DMS79 (cell line): ENCODE data around the gene OTC.

Experiments used
- DNase-seq: peaks from one replicate; lab custom pipeline; 2025; lab: John Stamatoyannopoulos, UW

The OTC gene

DNA sequence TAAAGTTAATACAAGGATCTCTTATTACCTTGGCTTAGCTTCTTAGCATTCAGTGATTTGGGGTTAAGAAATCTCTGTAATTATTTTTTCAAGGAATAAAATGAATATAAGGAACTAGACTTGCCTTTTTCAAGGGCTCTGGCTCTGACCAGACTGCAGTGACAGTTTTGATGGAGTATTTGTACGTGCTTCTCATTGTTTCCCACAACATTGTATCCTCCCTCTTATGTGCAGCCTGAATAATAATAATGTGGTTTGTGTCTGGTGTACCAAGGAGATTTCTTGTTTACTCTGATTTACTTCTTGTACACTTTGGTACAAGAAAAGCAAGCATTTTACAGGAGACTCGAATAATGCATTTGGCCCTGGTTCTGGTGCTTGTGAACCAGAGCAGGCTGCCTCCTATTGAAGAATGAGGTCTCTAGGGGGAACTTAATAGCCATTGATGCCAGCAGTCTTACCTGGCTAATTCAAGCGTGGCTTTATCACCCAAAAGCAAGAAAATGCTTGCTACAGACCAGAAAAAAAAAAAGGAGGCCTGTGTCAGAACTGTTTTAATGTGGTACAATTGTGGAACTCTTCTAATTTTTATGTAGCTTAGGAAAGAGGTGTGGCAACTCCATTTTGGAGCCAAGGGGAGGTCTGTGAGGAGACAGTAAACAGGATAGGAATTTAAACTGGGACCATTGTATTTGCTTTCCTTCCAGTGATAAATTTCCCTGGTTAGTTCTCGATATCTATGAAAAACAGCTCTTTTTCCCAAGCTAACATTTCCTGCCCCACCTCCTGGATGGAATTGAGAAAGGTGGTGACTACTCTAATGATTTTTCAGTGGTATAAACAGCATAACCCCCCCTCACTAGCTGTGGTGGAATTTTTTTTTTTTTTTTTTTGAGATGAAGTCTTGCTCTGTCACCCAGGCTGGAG lies 5.6 kb downstream of the OTC start:
- peak; percentile 65 for DNase-seq

- DNase-seq, result no peak
Measured at GRCh38 chrX:38363046-38363445, 10.6 kb downstream of the OTC start.

DNA sequence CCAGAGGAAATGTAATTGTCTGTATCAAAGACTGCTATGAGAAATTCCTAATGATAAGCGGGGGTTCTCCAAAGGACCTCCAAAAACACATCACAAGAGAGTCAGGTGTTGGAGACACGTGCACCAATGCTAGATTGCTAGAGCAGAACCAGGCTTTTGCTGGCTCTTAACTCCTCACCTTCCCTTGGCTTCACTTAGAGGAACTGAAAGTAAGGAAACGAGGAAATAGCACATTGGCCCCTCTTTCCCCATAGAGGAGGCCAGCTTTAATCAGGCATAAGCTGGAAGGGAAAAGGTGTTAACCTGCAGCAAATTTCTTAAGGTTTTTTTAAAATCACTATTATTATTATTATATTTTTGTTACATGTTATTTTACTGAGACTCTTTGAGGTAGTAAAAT lies 13.6 kb downstream of the OTC start:
- no peak for DNase-seq

DNA sequence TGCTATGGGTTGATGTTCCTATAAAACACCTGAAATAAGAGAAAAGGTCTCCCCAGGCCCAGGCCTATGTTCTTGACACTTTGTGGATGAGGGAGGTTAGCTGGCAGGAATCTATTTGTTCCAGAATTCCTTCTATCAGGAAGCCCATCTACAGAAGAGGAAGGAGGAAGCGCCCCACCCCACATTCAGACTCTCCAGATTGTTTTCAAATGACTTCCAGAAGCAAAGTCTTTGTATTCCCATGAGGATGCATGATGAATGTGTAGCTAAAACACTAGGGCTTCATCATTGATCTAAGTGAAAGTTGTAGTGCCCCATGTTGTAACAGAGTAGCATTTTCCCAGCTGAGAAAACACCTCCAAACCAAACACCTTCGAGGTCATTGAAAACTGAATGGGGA lies 16.4 kb downstream of the OTC start:
- no peak for DNase-seq

- no peak for DNase-seq
Measured at GRCh38 chrX:38371641-38372040, 19.2 kb downstream of the OTC start.

DNA sequence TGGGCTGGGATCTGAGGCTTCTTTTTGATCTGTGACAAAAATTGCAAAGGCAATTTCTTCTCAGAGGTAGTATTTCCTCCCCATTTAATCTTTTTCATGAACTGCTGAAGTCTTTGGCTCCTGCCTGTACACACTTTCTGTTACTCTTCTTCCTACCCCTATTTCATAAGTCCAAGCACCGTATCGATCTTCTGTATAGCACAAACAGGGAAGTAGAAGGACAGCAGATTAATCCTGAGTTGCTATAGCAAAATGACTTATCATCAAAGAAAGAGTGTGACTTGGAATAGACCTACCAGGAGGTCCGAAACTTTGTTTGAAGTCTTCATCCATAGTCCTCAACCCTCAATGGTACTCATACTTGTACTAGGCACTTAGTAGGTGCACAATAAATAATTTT lies 22.0 kb downstream of the OTC start:
- no peak for DNase-seq

DNA sequence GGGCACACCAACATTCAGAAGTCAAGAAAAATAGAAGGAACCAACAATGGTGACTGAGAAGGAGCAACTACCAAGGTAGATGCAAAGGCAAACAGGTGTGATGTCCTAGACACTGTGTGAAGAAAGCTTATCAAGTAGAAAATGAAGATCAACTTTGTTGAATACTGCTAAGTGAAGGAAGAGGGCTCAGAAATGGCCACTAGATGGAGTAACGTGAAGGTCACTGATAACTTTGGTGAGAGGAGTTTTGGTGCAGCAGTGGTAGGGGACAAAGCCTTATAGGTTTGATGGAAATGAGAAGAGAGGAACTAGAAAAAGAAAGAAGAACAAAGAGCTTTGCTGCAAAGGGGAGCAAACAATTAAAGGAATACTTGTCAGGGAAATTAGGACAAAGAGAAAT lies 23.5 kb downstream of the OTC start:
- no peak for DNase-seq

DNA sequence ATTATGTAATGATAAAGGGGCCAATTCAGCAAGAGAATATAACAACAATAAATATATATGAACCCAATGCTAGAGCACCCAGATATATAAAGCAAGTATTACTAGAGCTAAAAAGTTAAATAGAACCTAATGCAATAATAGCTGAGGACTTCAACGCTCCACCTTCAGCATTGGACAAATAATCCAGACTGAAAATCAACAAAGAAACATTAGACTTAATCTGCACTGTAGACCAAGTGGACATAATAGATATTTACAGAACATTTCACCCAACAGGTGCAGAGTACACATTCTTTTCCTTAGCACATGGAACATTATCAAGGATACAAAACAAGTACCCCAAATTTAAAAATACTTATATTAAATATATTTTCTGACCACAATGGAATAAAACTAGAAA lies 24.3 kb downstream of the OTC start:
- DNase-seq, result no peak

- DNase-seq, result no peak
Measured at GRCh38 chrX:38379088-38379487, 26.7 kb downstream of the OTC start.

DNA sequence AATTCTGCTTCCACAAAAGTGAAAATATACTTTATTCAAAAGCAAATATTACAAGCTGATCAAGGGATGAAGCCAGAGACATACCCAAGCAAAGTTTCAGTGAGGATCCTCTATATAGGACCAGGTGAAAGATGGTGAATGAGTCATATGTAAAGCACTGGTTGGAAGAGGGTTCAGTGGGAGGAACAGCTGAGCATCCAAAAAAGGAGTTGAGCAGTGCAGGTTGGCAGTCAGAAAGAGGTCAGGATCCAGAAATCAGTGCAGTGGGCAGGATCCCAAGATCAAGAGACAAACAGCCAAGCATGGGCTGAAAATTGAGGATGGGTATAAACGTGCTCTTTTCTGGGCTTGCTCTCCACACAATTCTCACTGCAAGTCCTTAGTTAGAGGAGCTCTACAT lies 30.3 kb downstream of the OTC start:
- DNase-seq, result no peak

GRCh38 chrX:38400389-38400910 lies 48.0 kb downstream of the OTC start:
- DNase-seq, result no peak

GRCh38 chrX:38402118-38402517 lies 49.7 kb downstream of the OTC start:
- no peak for DNase-seq

GRCh38 chrX:38403834-38404233 lies 51.4 kb downstream of the OTC start:
- no peak for DNase-seq

- no peak for DNase-seq
Measured at GRCh38 chrX:38407126-38407525, 54.7 kb downstream of the OTC start.

GRCh38 chrX:38409289-38409688 lies 56.9 kb downstream of the OTC start:
- DNase-seq, result no peak

- no peak for DNase-seq
Measured at GRCh38 chrX:38426785-38427184, 74.4 kb downstream of the OTC start.

DNA sequence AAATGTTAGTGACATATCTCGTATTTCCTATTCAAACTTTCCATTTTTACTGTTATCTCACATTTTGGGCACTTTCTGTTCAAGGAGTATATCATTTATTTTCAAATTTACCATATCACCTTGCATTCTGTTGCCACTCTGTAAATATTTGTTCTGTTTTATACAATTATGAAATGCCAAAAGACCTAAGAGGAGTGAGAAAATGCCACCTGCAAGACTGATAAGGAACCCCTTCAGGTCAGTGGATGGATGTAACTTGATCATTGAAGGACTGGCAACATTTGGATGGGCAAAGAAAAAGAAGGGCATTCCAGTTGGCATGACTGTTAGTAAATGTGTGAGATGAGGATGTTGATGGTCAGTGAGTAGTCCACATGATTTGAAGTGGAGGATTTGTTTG lies 79.1 kb downstream of the OTC start:
- no peak for DNase-seq

- no peak for DNase-seq
Measured at GRCh38 chrX:38435130-38435529, 82.7 kb downstream of the OTC start.

DNA sequence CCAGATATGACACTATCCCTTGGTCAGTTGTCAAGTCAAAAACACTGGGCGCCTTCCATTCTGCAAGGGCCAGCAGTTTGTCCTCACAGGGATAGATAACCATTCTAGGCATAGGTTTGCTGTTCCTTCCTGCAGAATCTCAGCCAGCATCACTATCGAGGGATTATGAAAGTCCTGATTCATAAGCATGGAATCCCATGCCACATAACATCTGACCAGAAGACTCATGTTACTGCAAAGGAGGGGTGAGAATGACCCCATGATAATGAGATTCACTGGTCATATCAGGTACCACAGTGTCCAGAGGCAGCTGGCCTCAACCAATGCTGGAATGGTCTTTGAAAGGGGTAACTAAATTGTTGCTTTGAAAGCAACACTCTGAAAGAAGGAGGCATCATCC lies 84.7 kb downstream of the OTC start:
- no peak for DNase-seq

DNA sequence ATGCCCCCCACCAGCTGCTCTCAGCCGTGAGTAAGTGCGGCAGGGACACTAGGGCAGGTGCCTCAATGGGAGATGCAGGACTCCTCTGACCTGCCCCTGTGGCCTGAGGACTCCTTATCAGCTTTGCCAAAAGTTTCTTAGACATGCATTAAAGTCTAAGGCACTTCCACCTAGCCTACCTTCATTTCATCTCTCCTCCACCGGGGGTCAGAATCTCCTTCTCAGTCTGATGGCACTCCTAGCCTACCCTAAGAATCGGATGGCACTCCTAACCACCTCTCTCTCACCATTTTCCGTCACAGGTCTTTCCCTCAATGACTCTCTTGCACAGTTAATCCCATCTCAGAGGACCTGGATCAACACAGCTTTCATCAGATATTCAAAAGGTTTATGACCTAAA lies 85.9 kb downstream of the OTC start:
- no peak for DNase-seq

DNA sequence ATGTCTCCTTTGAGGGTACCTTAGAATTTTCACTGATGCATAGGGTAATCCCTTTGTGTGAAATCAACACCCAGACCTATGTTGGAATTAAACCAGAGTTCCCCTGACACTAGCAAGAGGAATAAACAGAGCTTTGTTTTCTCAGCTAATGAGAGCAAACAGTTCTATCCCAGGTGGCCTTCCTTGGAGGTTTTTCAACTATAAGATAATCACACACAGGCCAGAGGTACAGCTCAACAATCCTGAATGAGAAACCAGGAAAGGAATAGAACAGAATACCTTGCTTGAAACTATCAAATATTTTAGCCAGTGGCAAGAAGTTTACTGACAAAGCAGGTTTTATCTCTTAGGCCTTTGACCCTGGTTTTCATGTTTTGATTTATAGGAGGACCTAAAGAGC lies 100.2 kb downstream of the OTC start:
- no peak for DNase-seq

- no peak for DNase-seq
Measured at GRCh38 chrX:38458071-38458470, 105.7 kb downstream of the OTC start.

DNA sequence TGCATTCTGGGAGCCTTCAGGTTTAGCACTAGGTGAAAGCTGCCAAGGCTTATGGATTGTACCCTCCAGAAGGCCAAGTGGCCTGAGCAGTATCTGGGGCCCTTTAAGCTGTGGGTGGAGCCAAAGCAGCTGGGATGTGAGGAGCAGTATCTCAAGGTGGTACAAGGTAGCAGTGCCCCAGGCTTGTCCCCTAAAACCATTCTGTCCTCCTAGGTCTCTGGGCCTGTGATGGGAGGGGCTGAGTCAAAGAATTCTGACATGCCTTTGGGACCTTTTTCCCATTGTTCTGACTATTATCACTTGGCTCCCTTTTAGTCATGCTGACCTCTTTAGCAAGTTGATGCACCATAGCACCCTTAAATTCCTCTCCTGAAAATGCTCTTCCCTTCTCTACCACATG lies 109.9 kb downstream of the OTC start:
- no peak for DNase-seq

GRCh38 chrX:38465686-38466085 lies 113.3 kb downstream of the OTC start:
- DNase-seq, result no peak
